Activated T-helper 2 cell treated with anti-CD3 and anti-CD28 coated beads, Interferon-gamma antibody, Interleukin-2, Interleukin-4, amounts not matched to agents 10 μg/mL and 5 μg/mL and 100 μg/mL, durations not matched to agents 14 hours and 24 hours and 36 hours (primary cell): ENCODE measurements around the gene RPUSD1. TPM values are rescaled to one million over a fixed set of nuclear protein-coding genes. Genes with fewer than 3 reads are reported as not detected.
"Not testable (repeated sequence)": the region's sequence is repeated elsewhere in the genome, so short reads cannot be mapped to it uniquely, and the experiment has no call there.

Experiments used
- DNase-seq: peaks from one replicate; pipeline ENCODE4 v3.0.0; 2021; ENCODE audit warnings: low spot score
- H3K27ac Mint-ChIP-seq: one replicate; pipeline ENCODE4 v1.8.0; 2021; ENCODE audit warnings: mixed read lengths
- H3K27me3 Mint-ChIP-seq: one replicate; pipeline ENCODE4 v1.8.0; 2021; ENCODE audit warnings: low read depth, mixed read lengths
- H3K36me3 Mint-ChIP-seq: one replicate; pipeline ENCODE4 v1.8.0; 2021; ENCODE audit warnings: low read depth, mixed read lengths
- H3K4me1 Mint-ChIP-seq: one replicate; pipeline ENCODE4 v1.8.0; 2021; ENCODE audit warnings: low read depth, mixed read lengths
- H3K4me3 Mint-ChIP-seq: one replicate; pipeline ENCODE4 v1.8.0; 2021; ENCODE audit warnings: low read depth, mild to moderate bottlenecking, moderate library complexity, mixed read lengths
- H3K9me3 Mint-ChIP-seq: one replicate; pipeline ENCODE4 v1.8.0; 2021; ENCODE audit warnings: mixed read lengths
- intact Hi-C: fragments of 100-400 bp; cut with micrococcal nuclease; formaldehyde crosslinking; loops from one replicate; pipeline ENCODE4 v1.15.1; 2023
- total RNA-seq: library from RNA; stranded (reverse); gene quantifications from 2 replicates; pipeline ENCODE4 v1.2.3, GENCODE V29; 2022

RPUSD1 gene
- total RNA-seq, 1 donor from 2014 or later = 35.3 TPM

GRCh38 chr16:764184-764750, 23.9 kb downstream of the RPUSD1 start:
- no peaks in the 10 kb centered on the region for H3K9me3 Mint-ChIP-seq
- H3K27me3 Mint-ChIP-seq = no peaks in the 10 kb centered on the region
- H3K27ac Mint-ChIP-seq = no peak overlapping the region
- no peaks in the 10 kb centered on the region for H3K4me1 Mint-ChIP-seq
- H3K36me3 Mint-ChIP-seq = no peaks in the 10 kb centered on the region
- intact Hi-C loops = no loop called here
- no peak overlapping the region for H3K4me3 Mint-ChIP-seq
- DNase-seq = no peak

- H3K4me1 Mint-ChIP-seq = no peaks in the 10 kb centered on the region
- H3K27me3 Mint-ChIP-seq = no peaks in the 10 kb centered on the region
- no peak overlapping the region for H3K27ac Mint-ChIP-seq
- intact Hi-C loops = no loop called here
- H3K4me3 Mint-ChIP-seq = no peak overlapping the region
- H3K36me3 Mint-ChIP-seq = no peaks in the 10 kb centered on the region
- no peak for DNase-seq
- H3K9me3 Mint-ChIP-seq = no peaks in the 10 kb centered on the region
These were observed 24.6 kb downstream of the RPUSD1 start for GRCh38 chr16:763369-764183.

GRCh38 chr16:762595-763268, 25.4 kb downstream of the RPUSD1 start:
- intact Hi-C loops = no loop called here
- H3K4me1 Mint-ChIP-seq = no peaks in the 10 kb centered on the region
- no peak for DNase-seq
- no peaks in the 10 kb centered on the region for H3K36me3 Mint-ChIP-seq
- no peak overlapping the region for H3K4me3 Mint-ChIP-seq
- no peaks in the 10 kb centered on the region for H3K27me3 Mint-ChIP-seq
- H3K27ac Mint-ChIP-seq = no peak overlapping the region
- H3K9me3 Mint-ChIP-seq = no peaks in the 10 kb centered on the region

- intact Hi-C loops = no loop called here
- Mint-ChIP-seq H3K4me1 (no peaks in the 10 kb centered on the region), H3K4me3 (no peak overlapping the region), H3K27ac (no peak overlapping the region), H3K36me3 (no peaks in the 10 kb centered on the region), H3K9me3 (no peaks in the 10 kb centered on the region), H3K27me3 (no peaks in the 10 kb centered on the region)
- DNase-seq = no peak
These were observed 26.3 kb downstream of the RPUSD1 start for GRCh38 chr16:761625-762513.

GRCh38 chr16:760545-761343, 27.4 kb downstream of the RPUSD1 start, which contains the start of gene MSLN:
TSS of gene MSLN (plus strand) at chr16:760734. CDS start at chr16:762681, 1,947 bp downstream.
- intact Hi-C loops = no loop called here
- no peak for DNase-seq
- Mint-ChIP-seq H3K4me1 (no peaks in the 10 kb centered on the region), H3K9me3 (no peaks in the 10 kb centered on the region), H3K27ac (no peak within 1 kb of the TSS), H3K27me3 (no peaks in the 10 kb centered on the region), H3K36me3 (no peaks in the 10 kb centered on the region), H3K4me3 (no peak within 1 kb of the TSS)

- no peak overlapping the region for H3K27ac Mint-ChIP-seq
- H3K9me3 Mint-ChIP-seq = no peaks in the 10 kb centered on the region
- intact Hi-C loops = no loop called here
- DNase-seq = no peak
- H3K27me3 Mint-ChIP-seq = no peaks in the 10 kb centered on the region
- no peaks in the 10 kb centered on the region for H3K4me1 Mint-ChIP-seq
- H3K4me3 Mint-ChIP-seq = no peak overlapping the region
- H3K36me3 Mint-ChIP-seq = no peaks in the 10 kb centered on the region
These were observed 28.1 kb downstream of the RPUSD1 start for GRCh38 chr16:760065-760464.

- Mint-ChIP-seq H3K9me3 (no peaks in the 10 kb centered on the region), H3K36me3 (no peaks in the 10 kb centered on the region), H3K27ac (no peak overlapping the region), H3K4me3 (no peak overlapping the region), H3K27me3 (no peaks in the 10 kb centered on the region), H3K4me1 (no peaks in the 10 kb centered on the region)
- intact Hi-C loops = no loop called here
- no peak for DNase-seq
These were observed 28.9 kb downstream of the RPUSD1 start for GRCh38 chr16:759110-759910.

- DNase-seq = no peak
- intact Hi-C loops = no loop called here
- H3K4me3 Mint-ChIP-seq = no peak overlapping the region
- H3K27me3 Mint-ChIP-seq = no peaks in the 10 kb centered on the region
- no peaks in the 10 kb centered on the region for H3K9me3 Mint-ChIP-seq
- no peaks in the 10 kb centered on the region for H3K36me3 Mint-ChIP-seq
- no peak overlapping the region for H3K27ac Mint-ChIP-seq
- no peaks in the 10 kb centered on the region for H3K4me1 Mint-ChIP-seq
These were observed 31.8 kb downstream of the RPUSD1 start for GRCh38 chr16:756428-756827.

GRCh38 chr16:754656-755055, 33.5 kb downstream of the RPUSD1 start:
- intact Hi-C loops = no loop called here
- no peaks in the 10 kb centered on the region for H3K9me3 Mint-ChIP-seq
- DNase-seq = no peak
- H3K4me3 Mint-ChIP-seq = no peak overlapping the region
- H3K27ac Mint-ChIP-seq = no peak overlapping the region
- no peaks in the 10 kb centered on the region for H3K4me1 Mint-ChIP-seq
- no peaks in the 10 kb centered on the region for H3K27me3 Mint-ChIP-seq
- no peaks in the 10 kb centered on the region for H3K36me3 Mint-ChIP-seq

- H3K9me3 Mint-ChIP-seq, DNase-seq, H3K27me3 Mint-ChIP-seq, H3K27ac Mint-ChIP-seq, H3K4me3 Mint-ChIP-seq, H3K36me3 Mint-ChIP-seq, intact Hi-C loops, H3K4me1 Mint-ChIP-seq: not testable (repeated sequence)
These were observed 34.0 kb downstream of the RPUSD1 start for GRCh38 chr16:754121-754607.

GRCh38 chr16:752007-752312, 36.2 kb downstream of the RPUSD1 start:
- no peak overlapping the region for H3K27ac Mint-ChIP-seq
- no peaks in the 10 kb centered on the region for H3K36me3 Mint-ChIP-seq
- H3K4me1 Mint-ChIP-seq = no peaks in the 10 kb centered on the region
- intact Hi-C loops = no loop called here
- H3K9me3 Mint-ChIP-seq = no peaks in the 10 kb centered on the region
- no peaks in the 10 kb centered on the region for H3K27me3 Mint-ChIP-seq
- no peak for DNase-seq
- no peak overlapping the region for H3K4me3 Mint-ChIP-seq
